Fibroblast of the aortic adventitia (primary cell): Measurements from ENCODE around the gene WHRN. TPM values are rescaled to one million over a fixed set of nuclear protein-coding genes. Genes with fewer than 3 reads are reported as not detected.

ENCODE experiments used
- DNase-seq: peaks from one replicate; pipeline ENCODE4 v3.0.0-alpha.2; 2010; ENCODE audit warnings: low read depth
- H3K4me3 ChIP-seq: 2 replicates; pipeline ENCODE4 v1.5.1; 2011; ENCODE audit warnings: low read depth, mild to moderate bottlenecking, control low read depth, low read length, moderate library complexity
- CTCF ChIP-seq: IDR thresholded peaks from 2 replicates; pipeline ENCODE4 v1.5.1; 2011; ENCODE audit warnings: mild to moderate bottlenecking, low read length, control low read depth, inconsistent platforms; ENCODE audit not compliant: insufficient read depth
- total RNA-seq: library from RNA; depleted of rRNA; stranded (reverse); fragments of >200 nt; gene quantifications from 2 replicates; pipeline ENCODE4 v1.2.3, GENCODE V29; 2012; ENCODE audit warnings: low replicate concordance

The WHRN gene
- total RNA-seq = 2.1 and 3.5 TPM in 2 replicates

- peak within 1 kb of the TSS; percentile 73 for H3K4me3 ChIP-seq
- peak; percentile 73 for DNase-seq
- TF ChIP-seq CTCF = no peak
These were observed at the start of gene WHRN for GRCh38 chr9:114505187-114506081. Gene WHRN, minus strand, starts transcription at chr9:114505473. Its CDS starts 672 bp downstream, at chr9:114504801.

- no peak for DNase-seq
- TF ChIP-seq CTCF = no peak
- H3K4me3 ChIP-seq = no peak overlapping the region
These were observed 47.9 kb upstream of the WHRN start for GRCh38 chr9:114553202-114553601.

- peak; percentile 16 for DNase-seq
- TF ChIP-seq CTCF = no peak
- H3K4me3 ChIP-seq = no peak overlapping the region
These were observed 47.4 kb upstream of the WHRN start for GRCh38 chr9:114552706-114553105.

GRCh38 chr9:114551750-114552685, 46.7 kb upstream of the WHRN start:
- H3K4me3 ChIP-seq = no peak overlapping the region
- no peak for TF ChIP-seq CTCF
- DNase-seq = peak; percentile 95

- no peak overlapping the region for H3K4me3 ChIP-seq
- TF ChIP-seq CTCF = no peak
- peak; percentile 64 for DNase-seq
These were observed 44.5 kb upstream of the WHRN start for GRCh38 chr9:114549697-114550330.

GRCh38 chr9:114546851-114547250, 41.6 kb upstream of the WHRN start:
- no peak overlapping the region for H3K4me3 ChIP-seq
- no peak for DNase-seq
- TF ChIP-seq CTCF = no peak
